HUES6 (cell line): Measurements from ENCODE around the gene KPNA6.
"Not testable (repeated sequence)": the region's sequence is repeated elsewhere in the genome, so short reads cannot be mapped to it uniquely, and the experiment has no call there.

ENCODE experiments used
- H3K27ac ChIP-seq: 2 replicates; pipeline ENCODE4 v1.7.0; 2013; ENCODE audit warnings: low read depth, mild to moderate bottlenecking, low read length, inconsistent platforms
- H3K27me3 ChIP-seq: 2 replicates; pipeline ENCODE4 v1.6.1; 2013; ENCODE audit warnings: low read length; ENCODE audit not compliant: control insufficient read depth, insufficient read depth
- H3K36me3 ChIP-seq: 2 replicates; pipeline ENCODE4 v1.6.1; 2013; ENCODE audit warnings: low read length; ENCODE audit not compliant: control insufficient read depth, insufficient read depth
- H3K4me1 ChIP-seq: 2 replicates; pipeline ENCODE4 v1.6.1; 2013; ENCODE audit warnings: low read length; ENCODE audit not compliant: control insufficient read depth, insufficient read depth
- H3K4me3 ChIP-seq: 2 replicates; pipeline ENCODE4 v1.5.1; 2013; ENCODE audit warnings: low read depth, low read length
- H3K9ac ChIP-seq: one replicate; pipeline ENCODE4 v1.6.1; 2013; ENCODE audit warnings: mild to moderate bottlenecking, low read length
- H3K9me3 ChIP-seq: 2 replicates; pipeline ENCODE4 v1.6.1; 2013; ENCODE audit warnings: low read depth, low read length; ENCODE audit not compliant: control insufficient read depth, insufficient read depth

The KPNA6 gene

DNA sequence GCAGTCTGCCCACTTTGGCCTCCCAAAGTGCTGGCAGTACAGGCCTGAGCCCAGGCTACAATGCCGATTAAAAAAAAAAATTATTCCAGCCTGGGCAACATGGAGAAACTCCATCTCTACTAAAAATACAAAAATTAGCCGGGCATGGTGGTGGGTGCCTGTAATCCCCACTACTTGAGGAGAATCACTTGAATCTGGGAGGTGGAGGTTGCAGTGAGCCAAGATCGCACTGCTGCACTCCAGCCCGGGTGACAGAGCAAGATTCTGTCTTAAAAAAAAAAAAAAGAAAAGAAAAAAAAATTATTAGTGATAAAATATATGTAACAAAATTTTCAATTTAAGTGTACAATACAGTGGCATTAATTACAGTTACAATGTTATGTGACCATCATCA, 35.4 kb downstream of the KPNA6 start:
- not testable (repeated sequence) for H3K27me3 ChIP-seq, H3K27ac ChIP-seq, H3K9me3 ChIP-seq, H3K9ac ChIP-seq, H3K4me3 ChIP-seq, H3K4me1 ChIP-seq, H3K36me3 ChIP-seq

DNA sequence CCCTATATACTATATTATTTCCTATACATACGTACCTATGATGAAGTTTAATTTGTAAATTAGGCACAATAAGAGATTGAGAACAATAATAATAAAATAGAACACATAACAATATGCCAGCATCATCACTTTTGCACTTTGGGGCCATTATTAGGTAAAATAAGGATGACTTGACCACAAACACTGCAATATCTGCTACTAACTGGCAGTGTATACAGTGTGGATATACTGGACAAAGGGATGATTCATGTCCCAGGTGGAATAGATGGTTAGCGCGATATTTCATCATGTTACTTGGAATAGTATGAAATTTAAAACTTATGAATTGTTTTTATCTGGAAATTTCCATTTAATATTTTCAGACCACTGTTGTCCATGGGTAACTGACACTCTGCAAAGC, 36.2 kb downstream of the KPNA6 start:
- no peaks in the 10 kb centered on the region for H3K36me3 ChIP-seq
- H3K4me1 ChIP-seq, result no peaks in the 10 kb centered on the region
- no peak overlapping the region for H3K27ac ChIP-seq
- no peak overlapping the region for H3K9ac ChIP-seq
- H3K4me3 ChIP-seq, result no peak overlapping the region
- no peaks in the 10 kb centered on the region for H3K27me3 ChIP-seq
- no peaks in the 10 kb centered on the region for H3K9me3 ChIP-seq

DNA sequence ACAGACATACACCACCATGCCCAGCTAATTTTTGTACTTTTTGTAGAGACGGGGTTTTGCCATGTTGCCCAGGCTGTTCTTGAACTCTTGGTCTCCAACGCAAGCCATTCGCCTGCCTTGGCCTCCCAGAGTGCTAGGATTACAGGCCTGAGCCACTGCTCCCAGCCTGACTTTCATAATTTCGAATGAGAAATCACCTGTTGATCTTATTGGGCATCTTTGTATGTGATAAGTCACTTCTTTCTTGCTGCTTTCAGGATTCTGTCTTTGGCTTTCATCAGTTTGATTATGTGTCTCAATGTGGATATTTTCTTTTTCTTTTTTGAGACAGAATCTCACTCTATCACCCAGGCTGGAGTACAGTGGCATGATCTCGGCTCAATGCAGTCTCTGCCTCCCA, 39.9 kb downstream of the KPNA6 start:
- H3K27ac ChIP-seq, H3K27me3 ChIP-seq, H3K9ac ChIP-seq, H3K4me3 ChIP-seq, H3K4me1 ChIP-seq, H3K36me3 ChIP-seq, H3K9me3 ChIP-seq: not testable (repeated sequence)

DNA sequence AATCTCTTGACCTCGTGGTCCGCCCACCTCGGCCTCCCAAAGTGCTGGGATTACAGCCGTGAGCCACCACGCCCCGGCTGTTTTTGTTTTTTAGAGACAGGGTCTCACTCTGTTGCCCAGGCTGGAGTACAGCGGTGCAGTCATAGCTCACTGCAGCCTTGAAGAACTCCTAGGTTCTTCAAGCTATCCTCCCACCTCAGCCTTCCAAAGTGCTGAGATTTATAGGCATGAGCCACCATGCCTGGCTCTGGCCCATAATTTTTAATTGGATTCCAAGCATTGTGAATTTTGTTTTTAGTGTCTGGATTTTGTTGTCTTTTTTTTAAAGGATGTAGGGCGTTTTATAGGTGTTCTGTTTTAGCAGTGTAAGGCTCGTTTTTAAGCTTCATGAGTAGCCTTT, 43.0 kb downstream of the KPNA6 start:
- Histone ChIP-seq H3K9ac (no peak overlapping the region), H3K36me3 (peaks cover 7% of the 10 kb centered on the region), H3K9me3 (no peaks in the 10 kb centered on the region), H3K4me3 (no peak overlapping the region), H3K27ac (no peak overlapping the region), H3K4me1 (no peaks in the 10 kb centered on the region), H3K27me3 (no peaks in the 10 kb centered on the region)

DNA sequence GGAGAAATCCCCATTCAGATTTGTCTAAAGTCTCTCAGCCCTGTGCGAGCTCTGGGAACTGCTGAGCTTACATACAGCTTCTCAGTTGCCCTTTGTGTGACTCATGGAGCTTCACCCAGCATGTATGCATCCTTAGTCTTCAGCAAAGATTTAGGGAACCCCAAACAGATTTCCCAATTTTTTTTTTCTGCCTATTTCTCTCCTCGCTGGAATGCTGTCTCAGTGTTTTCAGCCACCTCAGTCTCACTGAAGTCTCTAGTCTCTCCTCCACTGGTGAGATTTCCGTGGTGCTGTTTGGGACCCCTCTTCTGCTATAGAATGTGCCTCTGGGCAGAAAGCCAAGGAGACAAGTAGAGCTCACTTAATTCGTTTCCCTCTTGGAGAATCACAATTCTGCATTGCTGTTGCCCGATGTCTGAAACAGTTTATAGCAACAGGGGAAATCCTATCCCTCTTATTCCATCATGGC, 43.5 kb downstream of the KPNA6 start:
- Histone ChIP-seq H3K4me3 (no peak overlapping the region), H3K9me3 (no peaks in the 10 kb centered on the region), H3K4me1 (no peaks in the 10 kb centered on the region), H3K27ac (no peak overlapping the region), H3K27me3 (no peaks in the 10 kb centered on the region), H3K9ac (no peak overlapping the region), H3K36me3 (peaks cover 12% of the 10 kb centered on the region)

DNA sequence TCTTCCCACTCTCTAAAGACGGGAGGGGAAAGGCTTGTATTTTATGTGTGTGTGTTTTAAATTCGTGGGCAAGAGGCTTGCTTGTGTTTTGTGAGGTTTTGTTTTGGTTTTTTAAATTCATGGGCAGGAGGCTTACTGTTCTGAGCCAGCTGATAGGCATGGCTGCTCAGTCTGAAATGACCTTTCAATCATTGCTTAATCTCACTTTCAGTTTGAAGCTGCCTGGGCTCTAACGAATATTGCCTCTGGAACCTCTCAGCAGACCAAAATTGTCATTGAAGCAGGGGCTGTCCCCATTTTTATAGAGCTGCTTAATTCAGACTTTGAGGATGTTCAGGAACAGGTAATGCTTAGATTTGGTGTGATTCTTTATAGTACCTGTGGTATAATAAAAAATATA, 51.3 kb downstream of the KPNA6 start:
- Histone ChIP-seq H3K9me3 (no peaks in the 10 kb centered on the region), H3K4me1 (no peaks in the 10 kb centered on the region), H3K36me3 (peaks cover 83% of the 10 kb centered on the region), H3K27ac (no peak overlapping the region), H3K9ac (no peak overlapping the region), H3K27me3 (no peaks in the 10 kb centered on the region), H3K4me3 (no peak overlapping the region)

DNA sequence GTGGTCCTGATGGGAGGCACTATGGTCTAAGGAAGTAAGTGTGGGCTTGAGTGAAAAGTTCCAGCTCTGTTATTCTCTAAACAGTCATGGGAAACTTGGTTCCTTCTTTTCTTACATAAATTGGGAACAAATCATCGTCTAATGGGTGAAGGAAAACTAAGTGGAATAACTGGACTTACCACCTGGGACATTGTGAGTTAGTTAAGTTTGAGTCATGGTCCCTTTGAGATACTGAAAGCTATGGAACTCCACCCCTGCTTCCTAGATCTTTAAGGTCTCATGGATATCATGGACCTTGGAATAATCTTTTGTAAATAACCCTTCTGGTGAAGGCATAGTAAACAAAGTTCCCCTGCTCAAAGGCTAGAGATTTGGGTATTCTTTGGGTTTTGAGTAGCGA, 55.5 kb downstream of the KPNA6 start:
- Histone ChIP-seq H3K27me3 (no peaks in the 10 kb centered on the region), H3K4me3 (no peak overlapping the region), H3K36me3 (peaks cover 81% of the 10 kb centered on the region), H3K9ac (no peak overlapping the region), H3K9me3 (no peaks in the 10 kb centered on the region), H3K4me1 (no peaks in the 10 kb centered on the region), H3K27ac (no peak overlapping the region)

DNA sequence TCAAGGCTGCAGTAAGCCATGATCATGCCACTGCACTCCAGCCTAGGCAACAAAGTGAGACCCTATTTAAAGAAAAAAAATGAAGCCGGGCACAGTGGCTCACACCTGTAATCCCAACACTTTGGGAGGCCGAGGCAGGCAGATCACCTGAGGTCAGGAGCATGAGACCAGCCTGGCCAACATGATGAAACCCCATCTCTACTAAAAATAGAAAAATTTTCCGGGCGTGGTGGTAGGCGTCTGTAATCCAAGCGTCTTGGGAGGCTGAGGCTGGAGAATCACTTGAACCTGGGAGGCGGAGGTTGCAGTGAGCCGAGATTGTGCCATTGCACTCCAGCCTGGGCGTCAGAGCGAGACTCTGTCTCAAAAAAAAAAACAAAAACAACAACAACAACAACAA, 57.8 kb downstream of the KPNA6 start:
- H3K9me3 ChIP-seq, H3K27me3 ChIP-seq, H3K9ac ChIP-seq, H3K27ac ChIP-seq, H3K4me3 ChIP-seq, H3K4me1 ChIP-seq: not testable (repeated sequence)
- peaks cover 80% of the 10 kb centered on the region for H3K36me3 ChIP-seq

DNA sequence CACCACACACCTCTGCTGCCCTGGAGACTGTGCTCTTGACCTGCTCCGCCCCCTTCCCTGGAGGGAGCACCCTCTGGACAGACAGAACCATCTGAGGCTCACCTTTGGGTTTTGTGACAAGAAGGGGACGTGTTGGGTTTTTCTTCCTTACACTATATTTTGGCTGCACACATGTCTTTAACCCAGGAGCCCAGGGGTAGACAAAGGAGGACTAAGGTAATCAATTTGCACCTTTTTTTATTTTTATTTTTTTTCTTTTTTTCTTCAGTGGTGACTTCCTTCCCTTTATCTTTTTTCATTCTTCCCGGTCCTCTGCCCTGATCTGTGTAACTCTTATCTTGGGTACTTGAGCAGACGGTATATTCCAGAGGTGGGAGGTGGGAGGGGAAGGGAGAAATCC, 63.1 kb downstream of the KPNA6 start:
- Histone ChIP-seq H3K36me3 (peaks cover 78% of the 10 kb centered on the region), H3K27ac (no peak overlapping the region), H3K4me1 (no peaks in the 10 kb centered on the region), H3K4me3 (no peak overlapping the region), H3K27me3 (no peaks in the 10 kb centered on the region), H3K9ac (no peak overlapping the region), H3K9me3 (no peaks in the 10 kb centered on the region)

DNA sequence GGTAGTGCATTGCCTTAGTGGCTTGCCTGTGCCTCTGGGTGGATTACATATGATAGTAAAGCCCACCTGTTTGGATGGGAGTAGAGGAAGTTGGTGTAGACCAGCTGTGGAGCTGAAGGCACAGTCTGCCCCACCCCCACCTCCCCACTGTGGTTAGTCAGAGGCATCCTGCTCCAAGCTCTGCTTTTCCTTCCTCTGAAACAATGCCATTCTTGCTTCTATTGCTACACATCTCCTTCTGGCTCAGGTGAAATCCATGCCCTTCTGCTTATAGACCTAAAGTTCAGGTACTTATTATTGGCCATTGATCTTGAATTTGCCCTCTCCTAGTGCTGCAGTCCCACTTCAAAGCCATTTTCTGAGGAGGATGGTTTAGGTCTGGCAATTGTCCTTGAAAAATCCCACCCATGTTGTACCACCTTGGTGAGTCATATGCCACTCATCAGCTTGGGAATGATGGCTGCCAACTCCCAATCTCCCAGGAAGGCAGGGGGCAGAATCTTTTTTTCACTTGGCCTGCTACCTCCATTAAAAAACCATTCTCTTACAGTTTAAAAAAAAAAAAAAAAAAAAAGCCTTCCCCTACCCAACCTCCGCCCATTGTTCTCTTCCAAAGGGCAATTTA, 64.9 kb downstream of the KPNA6 start:
- Histone ChIP-seq H3K4me1 (peaks cover under 1% of the 10 kb centered on the region; the same call in 1 of the 2 replicates), H3K9me3 (no peaks in the 10 kb centered on the region), H3K36me3 (peaks cover 66% of the 10 kb centered on the region), H3K4me3 (no peak overlapping the region), H3K27ac (no peak overlapping the region), H3K27me3 (no peaks in the 10 kb centered on the region), H3K9ac (no peak overlapping the region)

DNA sequence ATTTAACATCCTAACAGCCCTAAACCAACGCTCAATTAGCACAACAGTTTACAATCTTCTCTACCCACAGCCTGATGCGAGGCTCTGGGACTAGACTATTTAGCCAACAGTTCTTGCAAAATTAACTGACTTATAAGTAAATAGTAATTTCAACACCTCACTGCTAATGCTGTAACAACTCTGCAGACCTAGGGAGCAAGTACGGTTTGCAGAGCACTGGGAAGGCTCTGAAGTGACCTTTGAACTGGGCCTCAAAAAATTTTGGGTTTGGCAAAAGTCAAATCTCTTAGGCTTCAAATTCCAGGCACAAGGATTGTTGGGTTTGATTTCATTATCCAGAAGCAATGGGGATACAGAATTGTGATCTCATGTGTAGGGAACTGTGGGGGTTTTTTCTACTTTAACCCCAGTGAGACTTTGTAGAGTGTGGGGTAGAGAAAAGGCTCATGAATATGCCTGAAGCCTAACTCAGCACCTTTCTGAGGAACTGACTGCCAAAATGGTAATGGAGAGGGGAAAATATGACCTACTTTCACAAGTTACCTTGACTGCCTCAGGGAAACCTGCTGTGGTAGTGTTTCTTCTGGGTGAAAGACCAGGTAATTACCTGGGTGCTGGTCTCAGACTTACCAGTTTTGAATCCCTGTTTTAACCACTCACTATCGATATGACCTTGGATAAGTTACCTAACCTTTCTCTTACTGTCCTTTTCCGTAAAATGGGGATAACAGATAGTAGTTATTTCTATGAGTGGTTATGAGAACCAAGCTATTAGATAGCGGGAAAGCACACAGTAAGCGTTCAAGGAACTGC, 70.7 kb downstream of the KPNA6 start:
- H3K4me1 ChIP-seq, result peaks cover 27% of the 10 kb centered on the region
- peak overlapping the region; percentile 93 for H3K9ac ChIP-seq
- peaks cover 37% of the 10 kb centered on the region for H3K36me3 ChIP-seq
- no peaks in the 10 kb centered on the region for H3K27me3 ChIP-seq
- no peaks in the 10 kb centered on the region for H3K9me3 ChIP-seq
- peak overlapping the region; percentile 78 for H3K4me3 ChIP-seq
- peak overlapping the region; percentile 94; the same call in 1 of the 2 replicates for H3K27ac ChIP-seq
